Activated B cell treated with CpG ODN at 0.5 μM for 24 hours (primary cell): Measurements from ENCODE around the gene ERCC5. TPM values are rescaled to one million over a fixed set of nuclear protein-coding genes. Genes with fewer than 3 reads are reported as not detected.

Experiments used
- ATAC-seq: fragments of 200-7000 bp; cut with Tn5 transposase; one replicate; pipeline ENCODE4 v1.10.0; 2021; ENCODE audit warnings: low read depth, mild to moderate bottlenecking, moderate library complexity
- CTCF ChIA-PET: fragments of 350-600 bp; sonication (Branson Sonifier 250); formaldehyde crosslinking; loops from one replicate; lab custom pipeline; 2021; ENCODE audit warnings: antibody characterized with exemption; lab: Charles Lee
- POLR2A ChIA-PET: fragments of 350-600 bp; sonication (Branson Sonifier 250); formaldehyde crosslinking; loops from one replicate; lab custom pipeline; 2021; ENCODE audit warnings: antibody characterized with exemption; lab: Charles Lee
- DNase-seq: peaks from one replicate; pipeline ENCODE4 v3.0.0; 2022
- H3K27ac Mint-ChIP-seq: one replicate; pipeline ENCODE4 v1.8.0; 2020; ENCODE audit warnings: mixed read lengths
- H3K27me3 Mint-ChIP-seq: one replicate; pipeline ENCODE4 v1.8.0; 2021; ENCODE audit warnings: mixed read lengths
- H3K36me3 Mint-ChIP-seq: one replicate; pipeline ENCODE4 v1.8.0; 2021; ENCODE audit warnings: low read depth, mixed read lengths
- H3K4me1 Mint-ChIP-seq: one replicate; pipeline ENCODE4 v1.8.0; 2021; ENCODE audit warnings: mixed read lengths
- H3K4me3 Mint-ChIP-seq: one replicate; pipeline ENCODE4 v1.8.0; 2020; ENCODE audit warnings: mild to moderate bottlenecking, mixed read lengths
- H3K9me3 Mint-ChIP-seq: one replicate; pipeline ENCODE4 v1.8.0; 2020; ENCODE audit warnings: mixed read lengths
- intact Hi-C: fragments of 100-400 bp; cut with micrococcal nuclease; formaldehyde crosslinking; loops from one replicate; pipeline ENCODE4 v1.15.1; 2024
- total RNA-seq: library from RNA; stranded (reverse); gene quantifications from 2 replicates; pipeline ENCODE4 v1.2.3, GENCODE V29; 2022
- TF ChIP-seq, protein P1 (sequence below): fragments of 200-600 bp; IDR thresholded peaks from one replicate; pipeline ENCODE4 v1.8.0; 2022; ENCODE audit warnings: antibody characterized with exemption, mild to moderate bottlenecking

ERCC5 gene
- total RNA-seq, 1 donor from 2014 or later, result 74.3 TPM

DNA sequence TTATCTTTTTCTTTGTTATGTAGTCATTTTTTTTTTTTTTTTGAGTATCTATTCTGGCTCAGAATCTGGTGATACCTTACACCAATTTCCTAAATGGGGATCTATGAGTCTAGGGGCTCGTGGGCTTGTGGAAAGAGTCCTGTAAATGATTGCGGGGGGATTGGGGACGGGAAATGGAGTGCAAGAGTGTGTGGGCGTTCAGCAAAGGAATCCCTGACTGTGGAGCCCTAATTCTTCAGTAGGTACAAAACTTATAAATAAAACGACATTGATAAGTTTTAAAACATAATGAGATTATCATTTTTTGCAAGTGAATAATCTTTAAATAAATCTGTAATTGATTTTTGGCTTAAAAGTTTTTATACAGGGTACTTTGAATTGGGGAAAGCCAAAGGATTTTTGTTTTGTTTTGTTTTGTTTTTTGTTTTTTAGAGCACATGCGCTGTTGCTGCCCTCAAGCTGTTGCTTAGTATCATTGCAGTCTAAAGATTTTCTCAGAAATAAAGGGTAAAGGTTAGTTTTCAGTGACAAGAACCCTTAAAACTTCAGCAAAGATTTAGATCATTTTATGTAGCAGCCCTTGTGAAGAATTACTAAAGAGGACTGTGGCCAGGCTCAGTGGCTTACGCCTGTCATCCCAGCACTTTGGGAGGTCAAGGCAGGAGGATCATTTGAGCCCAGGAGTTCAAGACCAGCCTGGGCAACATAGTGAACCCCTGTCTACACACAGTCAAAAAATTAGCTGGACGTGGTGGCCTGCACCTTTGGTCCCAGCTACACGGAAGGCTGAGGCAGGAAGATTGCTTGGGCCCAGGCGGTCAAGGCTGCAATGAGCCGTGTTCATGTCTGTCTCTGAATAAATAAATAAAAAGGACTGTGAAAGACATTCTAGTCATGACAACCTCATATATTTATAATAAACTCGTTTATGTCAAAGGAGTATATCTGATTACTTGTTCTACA lies 1.7 kb downstream of the ERCC5 start:
- Mint-ChIP-seq H3K27me3 (peaks cover 2% of the 10 kb centered on the region), H3K27ac (peak overlapping the region; percentile 99), H3K4me1 (peaks cover 31% of the 10 kb centered on the region), H3K36me3 (peaks cover 31% of the 10 kb centered on the region), H3K4me3 (peak overlapping the region; percentile 97), H3K9me3 (no peaks in the 10 kb centered on the region)
- no peak for ATAC-seq
- TF ChIP-seq, protein P1, sequence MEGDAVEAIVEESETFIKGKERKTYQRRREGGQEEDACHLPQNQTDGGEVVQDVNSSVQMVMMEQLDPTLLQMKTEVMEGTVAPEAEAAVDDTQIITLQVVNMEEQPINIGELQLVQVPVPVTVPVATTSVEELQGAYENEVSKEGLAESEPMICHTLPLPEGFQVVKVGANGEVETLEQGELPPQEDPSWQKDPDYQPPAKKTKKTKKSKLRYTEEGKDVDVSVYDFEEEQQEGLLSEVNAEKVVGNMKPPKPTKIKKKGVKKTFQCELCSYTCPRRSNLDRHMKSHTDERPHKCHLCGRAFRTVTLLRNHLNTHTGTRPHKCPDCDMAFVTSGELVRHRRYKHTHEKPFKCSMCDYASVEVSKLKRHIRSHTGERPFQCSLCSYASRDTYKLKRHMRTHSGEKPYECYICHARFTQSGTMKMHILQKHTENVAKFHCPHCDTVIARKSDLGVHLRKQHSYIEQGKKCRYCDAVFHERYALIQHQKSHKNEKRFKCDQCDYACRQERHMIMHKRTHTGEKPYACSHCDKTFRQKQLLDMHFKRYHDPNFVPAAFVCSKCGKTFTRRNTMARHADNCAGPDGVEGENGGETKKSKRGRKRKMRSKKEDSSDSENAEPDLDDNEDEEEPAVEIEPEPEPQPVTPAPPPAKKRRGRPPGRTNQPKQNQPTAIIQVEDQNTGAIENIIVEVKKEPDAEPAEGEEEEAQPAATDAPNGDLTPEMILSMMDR, result no peak
- ChIA-PET CTCF (interaction anchor here (0.9 to 5.2 kb wide), 7 partner anchors 73 to 1702 kb away, joined by 3 to 48 read pairs (median 5); partner anchors contain the start of genes TEX30 and TPP2), POLR2A (interaction anchor here (1.0 to 3.9 kb wide), 7 partner anchors 7 to 453 kb away, joined by 3 to 235 read pairs (median 10); partner anchors contain the start of genes TEX30 and TPP2)
- intact Hi-C loops, result loop anchor here (1.0 to 5.0 kb wide), 3 partner anchors 165 to 707 kb away; no protein-coding TSS in a partner anchor
- no peak for DNase-seq

DNA sequence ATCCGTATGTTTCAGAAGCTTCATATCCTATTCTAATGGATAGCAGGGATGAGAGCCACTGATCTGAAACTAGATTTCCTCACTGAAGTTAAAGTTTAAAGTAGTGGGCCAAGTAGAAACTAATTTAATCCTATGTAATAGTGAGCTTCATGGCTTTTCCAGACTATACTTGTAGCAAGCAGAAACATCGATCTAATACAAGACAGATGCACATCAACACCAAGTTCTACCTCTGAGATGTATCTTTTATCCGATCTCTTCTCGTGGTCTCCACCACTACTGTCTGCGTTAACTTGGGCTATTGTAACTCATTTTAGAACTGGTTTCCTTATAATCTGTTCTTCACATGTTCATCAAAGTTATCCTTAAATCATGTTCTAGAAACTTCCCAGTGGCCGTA lies 3.1 kb downstream of the ERCC5 start:
- Mint-ChIP-seq H3K4me3 (no peak overlapping the region), H3K27me3 (peaks cover 2% of the 10 kb centered on the region), H3K4me1 (peaks cover 31% of the 10 kb centered on the region), H3K9me3 (no peaks in the 10 kb centered on the region), H3K27ac (no peak overlapping the region), H3K36me3 (peaks cover 39% of the 10 kb centered on the region)
- intact Hi-C loops, result loop anchor here (5.0 kb wide), 1 partner anchor 167 kb away; no protein-coding TSS in a partner anchor
- DNase-seq (no peak), ATAC-seq (no peak)
- ChIA-PET CTCF (interaction anchor here (1.2 to 5.2 kb wide), 3 partner anchors 255 to 269 kb away, joined by 8 to 48 read pairs (median 9); partner anchors contain the start of gene TPP2), POLR2A (no interaction called here)
- TF ChIP-seq, protein P1, result no peak

DNA sequence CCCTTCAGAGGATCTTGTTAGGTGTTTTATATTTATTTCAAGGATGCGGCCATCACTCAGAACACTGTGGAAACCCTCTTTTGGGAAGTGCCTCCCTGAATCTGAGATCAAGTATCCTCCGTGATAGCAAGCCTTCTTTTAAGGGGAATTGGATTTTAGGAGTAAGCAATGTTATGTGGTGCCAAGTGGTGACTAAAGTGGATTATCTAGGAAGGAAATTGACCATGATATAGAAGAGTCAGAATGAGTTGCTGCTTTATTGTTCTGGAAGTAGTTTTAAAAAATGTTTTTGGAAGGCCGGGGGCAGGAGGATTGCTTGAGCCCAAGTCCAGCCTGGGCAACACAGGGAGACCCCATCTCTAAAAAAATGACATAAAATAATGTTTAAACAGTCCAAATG lies 6.7 kb downstream of the ERCC5 start:
- Mint-ChIP-seq H3K36me3 (peaks cover 55% of the 10 kb centered on the region), H3K27ac (no peak overlapping the region), H3K4me1 (peaks cover 19% of the 10 kb centered on the region), H3K4me3 (no peak overlapping the region), H3K27me3 (no peaks in the 10 kb centered on the region), H3K9me3 (no peaks in the 10 kb centered on the region)
- TF ChIP-seq, protein P1, result no peak
- ChIA-PET CTCF (no interaction called here), POLR2A (no interaction called here)
- no peak for DNase-seq
- intact Hi-C loops, result loop anchor here (5.0 kb wide), 1 partner anchor 1710 kb away; no protein-coding TSS in a partner anchor
- no peak for ATAC-seq

DNA sequence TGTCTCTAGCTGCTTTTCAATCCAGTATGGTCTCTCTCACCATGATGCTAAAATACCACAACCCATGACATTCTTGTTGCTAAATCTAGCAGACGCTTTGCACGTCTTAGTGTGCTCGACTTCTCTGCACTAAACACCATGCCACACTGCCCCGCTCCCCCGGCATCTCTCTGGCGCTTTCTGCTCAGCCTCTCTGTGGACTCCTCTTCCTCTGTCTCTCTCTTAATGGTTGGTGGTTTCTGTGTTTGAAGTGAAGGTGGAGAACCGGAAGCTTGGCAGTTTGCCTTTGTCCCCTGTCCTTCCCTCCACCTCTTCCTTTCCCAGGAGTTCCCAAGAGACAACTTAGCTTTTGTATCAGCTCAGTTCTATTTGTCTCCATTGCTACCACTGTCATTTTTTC lies 8.8 kb downstream of the ERCC5 start:
- no peak for ATAC-seq
- peaks cover 9% of the 10 kb centered on the region for H3K4me1 Mint-ChIP-seq
- H3K27me3 Mint-ChIP-seq, result no peaks in the 10 kb centered on the region
- ChIA-PET CTCF (no interaction called here), POLR2A (interaction anchor here (1.7 kb wide), 1 partner anchor 9 kb away, joined by 10 read pairs; the partner anchor contains the start of gene ERCC5)
- H3K36me3 Mint-ChIP-seq, result peaks cover 71% of the 10 kb centered on the region
- intact Hi-C loops, result loop anchor here (5.0 kb wide), 1 partner anchor 1712 kb away; no protein-coding TSS in a partner anchor
- H3K9me3 Mint-ChIP-seq, result no peaks in the 10 kb centered on the region
- DNase-seq, result no peak
- TF ChIP-seq, protein P1, result no peak
- H3K27ac Mint-ChIP-seq, result peak overlapping the region; percentile 35
- no peak overlapping the region for H3K4me3 Mint-ChIP-seq
